HG03575 (cell line): ENCODE results near the gene ZNF280C.
A peak's percentile ranks its signal among the peaks of the same experiment; 100 is the strongest.

Source experiments
- ATAC-seq: cut with Tn5 transposase; IDR thresholded peaks from one replicate; pipeline ENCODE4 v1.9.1; 2021; ENCODE audit not compliant: unreplicated experiment, insufficient number of reproducible peaks, low FRiP score; ENCODE audit errors: extremely low read depth

ZNF280C gene

DNA sequence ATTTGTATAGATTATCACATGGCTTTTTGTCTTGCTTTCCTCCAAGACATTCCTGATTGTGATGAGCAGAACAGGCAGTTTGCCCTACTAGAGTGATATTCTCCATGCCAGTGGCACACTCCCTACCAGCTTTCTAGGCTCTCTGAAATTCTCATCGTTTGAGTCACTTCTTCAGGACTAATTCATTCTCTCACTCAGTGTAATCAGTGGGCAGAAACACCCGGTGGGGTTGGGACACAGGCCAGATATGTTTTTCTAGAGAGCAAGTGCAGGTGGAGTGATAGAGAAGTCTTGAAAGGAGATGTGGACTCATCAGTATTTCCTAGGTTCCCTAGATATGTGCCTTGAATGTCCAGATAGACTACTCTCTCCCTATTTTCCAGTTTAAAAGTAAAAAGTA, 83.8 kb downstream of the ZNF280C start:
- ATAC-seq, result no peak

GRCh38 chrX:130184168-130184567, 84.5 kb downstream of the ZNF280C start:
- no peak for ATAC-seq

DNA sequence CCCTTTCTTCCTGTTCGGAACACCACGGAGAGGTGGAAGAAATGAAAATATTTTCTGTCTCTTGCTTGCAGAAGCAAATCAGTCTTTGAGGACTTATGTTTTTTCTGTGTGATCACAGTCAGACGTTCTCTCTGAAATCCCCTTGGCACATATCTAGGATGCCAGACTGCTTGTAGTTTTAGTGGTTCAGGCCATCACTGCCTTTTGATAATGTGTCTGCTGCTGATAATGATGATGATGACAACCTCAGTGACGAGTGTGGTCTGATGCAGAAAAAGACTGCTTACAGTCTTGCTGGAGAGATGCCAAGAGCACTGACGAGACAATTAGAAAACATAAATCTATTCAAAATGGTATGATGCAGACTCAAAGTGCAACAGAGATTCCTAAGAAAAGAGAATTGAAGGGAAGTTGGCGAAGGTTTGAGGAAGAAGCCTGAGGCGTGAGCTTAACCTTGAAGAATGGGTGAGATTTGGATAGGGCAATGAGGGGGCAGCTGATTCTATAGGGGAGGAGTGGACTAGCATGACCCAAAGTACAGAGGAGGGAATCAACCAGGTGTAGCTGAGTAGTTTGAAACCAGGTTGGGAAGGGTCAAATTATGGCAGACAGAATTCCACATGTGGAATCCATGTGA, 89.0 kb downstream of the ZNF280C start:
- ATAC-seq, result no peak

DNA sequence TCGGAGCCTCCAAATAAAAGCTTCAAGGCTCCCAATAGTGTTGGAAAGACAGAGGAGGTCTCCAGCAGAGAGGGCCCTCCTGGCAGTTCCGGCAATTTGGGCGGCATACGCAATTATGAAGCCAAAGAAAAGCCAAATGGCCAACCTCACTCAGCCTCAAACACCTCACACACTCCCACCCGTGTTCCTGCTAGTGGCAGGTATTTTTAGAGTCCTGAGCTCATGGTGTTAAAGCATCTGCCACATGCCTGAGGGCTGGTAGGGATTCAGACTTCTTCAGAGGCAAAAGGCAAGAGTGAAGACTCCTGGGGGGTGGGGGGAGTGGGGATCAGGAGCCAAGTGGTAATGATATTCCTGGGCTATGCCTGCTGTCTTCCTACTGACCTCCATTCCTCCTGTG, 89.5 kb downstream of the ZNF280C start:
- no peak for ATAC-seq

- no peak for ATAC-seq
Measured at GRCh38 chrX:130176942-130177341, 91.8 kb downstream of the ZNF280C start.

DNA sequence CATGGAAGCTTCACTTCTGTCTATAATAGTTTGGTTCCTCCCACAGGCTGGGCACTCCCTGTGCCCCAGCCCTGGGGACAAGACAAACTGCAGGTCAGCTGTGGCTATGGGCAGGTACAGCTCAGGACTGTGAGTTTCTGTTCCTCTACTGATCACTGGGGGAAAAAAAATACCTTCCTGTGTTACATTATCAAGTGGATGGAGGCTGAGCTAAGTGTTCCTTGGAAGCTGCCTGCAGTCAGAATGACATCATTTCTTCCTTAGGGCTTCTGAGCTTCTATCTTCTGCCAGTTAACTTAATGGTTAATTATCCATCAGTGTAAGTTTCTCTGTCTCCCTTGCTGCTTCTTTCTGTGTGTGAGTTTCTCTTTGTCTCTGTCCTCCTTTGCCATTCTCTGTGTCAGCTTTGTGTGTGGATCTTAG, 92.3 kb downstream of the ZNF280C start:
- ATAC-seq, result peak; percentile 70

DNA sequence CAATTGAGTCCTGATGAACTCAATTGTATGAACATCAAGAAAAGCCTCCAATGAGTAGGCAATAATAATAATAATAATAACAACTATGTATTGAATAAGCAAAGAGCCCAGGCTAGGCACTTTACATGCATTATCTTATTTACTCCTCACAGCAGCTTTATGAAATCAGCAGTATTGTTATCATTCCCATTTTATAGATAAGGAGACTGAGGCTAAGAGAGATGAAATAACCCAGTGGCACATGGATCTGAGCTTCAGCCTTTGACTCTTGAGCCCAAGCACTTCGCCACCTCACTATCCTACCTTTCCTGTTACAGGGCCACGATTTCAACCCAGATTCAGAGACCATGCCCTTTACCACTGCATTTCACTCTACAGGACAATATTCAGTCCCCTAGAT, 93.8 kb downstream of the ZNF280C start:
- ATAC-seq, result no peak

- ATAC-seq, result no peak
Measured at GRCh38 chrX:130174045-130174704, 94.5 kb downstream of the ZNF280C start.

- no peak for ATAC-seq
Measured at GRCh38 chrX:130173190-130173895, 95.4 kb downstream of the ZNF280C start.

GRCh38 chrX:130172127-130172845, 96.4 kb downstream of the ZNF280C start:
- ATAC-seq, result no peak

DNA sequence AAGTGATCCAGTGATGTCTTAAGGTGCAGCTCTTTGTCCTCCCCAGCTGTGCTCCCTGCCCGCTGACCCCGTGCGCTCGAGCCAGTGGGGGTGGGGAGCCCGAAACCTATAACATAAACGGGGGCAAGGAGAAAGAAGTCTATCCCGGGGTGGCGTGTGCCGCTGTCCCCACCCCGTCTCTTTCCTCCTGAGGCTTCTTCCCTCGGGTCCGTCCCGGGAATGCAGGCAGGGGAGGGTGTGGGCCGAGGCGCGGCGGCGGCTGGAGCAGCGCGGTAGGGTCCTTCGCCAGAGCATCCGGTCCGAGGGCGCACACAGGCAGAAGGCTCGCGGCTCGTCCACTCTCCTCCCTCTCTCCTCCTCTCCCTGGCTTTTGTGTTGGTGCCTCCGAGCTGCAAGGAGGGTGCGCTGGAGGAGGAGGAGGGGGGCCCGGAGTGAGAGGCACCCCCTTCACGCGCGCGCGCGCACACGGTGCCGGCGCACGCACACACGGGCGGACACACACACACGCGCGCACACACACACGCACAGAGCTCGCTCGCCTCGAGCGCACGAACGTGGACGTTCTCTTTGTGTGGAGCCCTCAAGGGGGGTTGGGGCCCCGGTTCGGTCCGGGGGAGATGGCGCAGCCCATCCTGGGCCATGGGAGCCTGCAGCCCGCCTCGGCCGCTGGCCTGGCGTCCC, 97.1 kb downstream of the ZNF280C start, which contains the start of gene RAB33A:
RAB33A (plus strand) TSS at position 517 of the 681 bp plus-strand sequence; CDS start at position 618, 101 bp downstream.
- no peak for ATAC-seq

DNA sequence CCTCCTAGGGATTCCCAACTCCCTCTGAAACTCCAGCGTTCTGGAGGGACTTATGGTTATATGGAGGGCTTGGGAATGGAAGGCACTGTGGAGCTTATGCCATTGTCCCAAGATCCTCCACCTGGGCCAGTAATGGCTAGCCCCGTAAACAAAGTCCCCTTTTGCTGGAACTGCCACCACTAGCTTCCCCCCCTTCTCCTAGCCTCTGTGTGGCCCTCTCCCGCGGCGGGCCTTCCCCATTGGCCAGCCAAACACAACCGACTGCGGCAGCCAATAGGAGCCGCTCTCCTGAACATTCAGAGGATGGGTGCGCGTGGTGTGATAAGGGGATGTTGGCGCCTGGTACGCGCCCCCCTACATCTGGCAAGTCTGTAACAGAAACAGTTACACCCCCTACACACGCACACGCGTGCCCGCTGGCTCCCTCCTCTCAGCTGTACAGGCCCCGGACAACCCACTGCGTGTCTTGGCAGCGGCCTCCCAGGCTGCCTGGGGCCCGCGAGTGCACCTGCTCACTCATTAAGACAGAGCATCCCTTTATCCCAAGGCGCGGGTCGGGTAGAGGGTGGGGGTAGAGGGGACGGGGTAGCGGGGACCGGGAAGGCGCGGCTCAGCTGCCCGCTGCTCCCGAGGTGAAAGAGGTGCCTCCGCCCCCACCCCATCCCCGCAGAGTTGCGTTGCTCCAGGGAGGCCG, 97.8 kb downstream of the ZNF280C start:
- no peak for ATAC-seq

DNA sequence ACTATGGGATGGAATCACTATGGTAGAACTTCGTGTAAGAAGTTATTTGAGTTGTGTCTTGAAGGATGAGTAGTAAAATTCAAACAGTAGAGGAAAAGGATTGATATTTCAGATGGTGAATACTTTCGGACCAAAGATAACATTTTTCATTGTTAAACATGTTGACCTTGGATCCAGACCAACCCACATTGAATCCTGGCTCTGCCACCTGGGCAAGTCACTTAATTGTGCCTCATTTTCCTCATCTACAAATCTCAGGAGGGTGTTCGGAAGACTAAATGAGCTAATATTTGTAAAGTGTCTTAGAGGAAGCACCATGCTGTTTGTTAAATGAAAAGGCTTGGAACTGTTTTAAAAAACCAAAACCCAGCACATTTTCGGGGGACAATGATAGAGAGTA, 101.7 kb downstream of the ZNF280C start:
- ATAC-seq, result no peak

GRCh38 chrX:130166503-130166777, 102.3 kb downstream of the ZNF280C start:
- ATAC-seq, result no peak

GRCh38 chrX:130165703-130166502, 102.8 kb downstream of the ZNF280C start, which contains the start of gene AIFM1:
TSS of gene AIFM1 (minus strand) at chrX:130165841. CDS start at chrX:130165656, 185 bp downstream.
- ATAC-seq, result peak; percentile 73

DNA sequence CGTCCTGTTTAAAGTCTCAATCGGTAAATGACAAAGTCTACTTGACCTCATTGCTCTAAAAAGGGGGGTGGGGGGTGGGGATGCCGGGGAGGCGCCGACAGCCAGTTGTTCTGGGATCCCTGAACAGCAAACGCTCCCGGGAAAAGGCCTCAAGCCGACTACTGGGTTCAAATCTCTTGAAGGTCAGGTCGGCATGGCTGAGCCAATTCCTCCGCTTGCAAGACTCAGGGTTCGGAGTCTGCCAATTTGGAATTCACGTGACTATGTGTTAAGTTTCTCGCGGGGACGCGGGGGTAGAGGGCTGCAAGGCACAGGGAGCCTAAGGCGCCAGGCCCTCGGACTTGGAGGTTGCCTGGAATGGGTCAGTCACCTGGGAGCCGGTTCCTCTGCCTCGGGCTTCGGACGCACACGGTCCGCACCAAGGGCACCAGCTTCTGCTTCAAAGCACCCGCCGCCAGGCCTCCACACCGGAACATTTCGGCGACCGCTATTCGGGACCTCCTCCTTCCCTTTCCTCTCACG, 103.5 kb downstream of the ZNF280C start:
- no peak for ATAC-seq

GRCh38 chrX:130163398-130163797, 105.3 kb downstream of the ZNF280C start:
- ATAC-seq, result no peak
